GM21381 (cell line): ENCODE data around the gene RNF225.
A peak's percentile ranks its signal among the peaks of the same experiment; 100 is the strongest.
"Not testable (repeated sequence)": the region's sequence is repeated elsewhere in the genome, so short reads cannot be mapped to it uniquely, and the experiment has no call there.

Source experiments
- ATAC-seq: cut with Tn5 transposase; IDR thresholded peaks from one replicate; pipeline ENCODE4 v1.9.1; 2021; ENCODE audit warnings: mild to moderate bottlenecking, moderate library complexity; ENCODE audit not compliant: unreplicated experiment

RNF225 gene

DNA sequence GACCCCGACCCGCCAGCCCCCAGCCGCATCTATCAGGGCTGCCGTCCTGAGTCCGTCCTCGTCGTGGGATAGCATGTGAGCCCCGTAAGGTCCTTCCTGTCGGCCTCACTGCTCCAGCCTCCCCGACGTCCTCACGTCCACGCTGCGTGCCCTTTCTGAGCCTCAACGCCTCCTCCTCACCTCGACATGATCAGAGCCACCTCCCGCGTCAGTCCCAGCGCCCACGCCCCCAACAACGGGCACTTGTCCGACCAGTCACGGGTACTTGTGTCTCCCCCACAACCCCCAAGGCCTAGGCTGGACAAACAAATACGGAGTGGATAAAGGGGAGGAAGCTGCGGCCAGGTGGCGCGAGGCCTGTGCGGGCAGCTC lies 33.6 kb upstream of the RNF225 start:
- peak; percentile 15 for ATAC-seq

DNA sequence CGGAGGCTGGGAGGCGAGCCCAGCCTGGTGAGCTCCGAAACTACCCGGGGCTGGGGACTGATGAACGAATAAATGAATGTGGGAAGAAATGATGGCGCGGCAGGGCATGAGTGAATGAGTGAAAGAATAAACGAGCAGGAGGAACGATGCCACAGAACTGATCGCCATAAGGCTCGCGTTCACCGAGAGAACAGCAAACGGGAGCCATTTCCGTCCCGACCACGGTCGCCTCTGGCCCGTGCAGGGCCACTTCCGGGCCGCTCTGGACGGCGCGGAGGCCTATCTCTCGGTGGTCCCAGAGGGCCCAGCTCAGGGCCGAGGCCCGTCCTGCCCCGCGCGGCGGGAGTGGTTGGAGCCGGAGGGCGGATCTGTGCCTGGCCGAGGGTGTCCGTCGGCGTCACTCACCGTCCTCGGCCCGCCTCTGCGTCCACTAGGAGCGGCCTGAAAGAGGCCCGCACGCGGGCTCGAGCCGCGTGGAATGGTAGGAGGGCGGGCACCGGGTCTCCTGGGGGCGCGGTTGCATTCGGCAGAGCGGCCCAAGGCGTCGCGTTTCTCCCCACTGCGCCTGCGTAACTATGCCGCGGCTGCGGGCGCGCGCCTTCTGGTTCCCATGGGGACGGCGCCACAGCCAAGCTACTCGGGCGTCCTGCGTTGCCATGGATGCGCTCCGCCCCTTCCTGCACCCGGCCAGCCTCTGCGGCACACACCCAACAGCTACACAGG lies 33.0 kb upstream of the RNF225 start, which contains the start of gene ZNF497:
Gene ZNF497 (minus strand): TSS at position 480 of the 723 bp plus-strand sequence. CDS start 5,116 bp downstream, outside the sequence.
- peak; percentile 84 for ATAC-seq

DNA sequence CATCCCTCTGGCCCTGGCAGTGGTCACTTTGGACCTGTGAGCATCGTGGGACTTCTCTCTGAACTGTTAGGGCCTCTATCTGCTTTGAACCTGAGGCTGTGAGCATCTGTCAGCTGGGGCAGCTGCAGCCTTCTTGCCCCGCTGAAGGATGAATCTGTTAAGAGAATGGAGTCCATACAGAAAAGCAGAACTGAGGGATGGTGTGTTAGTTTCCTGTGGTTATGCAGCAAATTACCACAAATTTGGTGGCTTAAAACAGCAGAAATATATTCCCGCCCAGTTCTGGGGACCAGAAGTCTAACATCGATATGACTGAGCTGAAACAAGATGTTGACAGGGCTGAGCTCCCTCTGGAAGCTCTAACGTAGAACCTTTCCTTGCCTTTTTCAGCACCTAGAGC lies 31.3 kb upstream of the RNF225 start:
- no peak for ATAC-seq

DNA sequence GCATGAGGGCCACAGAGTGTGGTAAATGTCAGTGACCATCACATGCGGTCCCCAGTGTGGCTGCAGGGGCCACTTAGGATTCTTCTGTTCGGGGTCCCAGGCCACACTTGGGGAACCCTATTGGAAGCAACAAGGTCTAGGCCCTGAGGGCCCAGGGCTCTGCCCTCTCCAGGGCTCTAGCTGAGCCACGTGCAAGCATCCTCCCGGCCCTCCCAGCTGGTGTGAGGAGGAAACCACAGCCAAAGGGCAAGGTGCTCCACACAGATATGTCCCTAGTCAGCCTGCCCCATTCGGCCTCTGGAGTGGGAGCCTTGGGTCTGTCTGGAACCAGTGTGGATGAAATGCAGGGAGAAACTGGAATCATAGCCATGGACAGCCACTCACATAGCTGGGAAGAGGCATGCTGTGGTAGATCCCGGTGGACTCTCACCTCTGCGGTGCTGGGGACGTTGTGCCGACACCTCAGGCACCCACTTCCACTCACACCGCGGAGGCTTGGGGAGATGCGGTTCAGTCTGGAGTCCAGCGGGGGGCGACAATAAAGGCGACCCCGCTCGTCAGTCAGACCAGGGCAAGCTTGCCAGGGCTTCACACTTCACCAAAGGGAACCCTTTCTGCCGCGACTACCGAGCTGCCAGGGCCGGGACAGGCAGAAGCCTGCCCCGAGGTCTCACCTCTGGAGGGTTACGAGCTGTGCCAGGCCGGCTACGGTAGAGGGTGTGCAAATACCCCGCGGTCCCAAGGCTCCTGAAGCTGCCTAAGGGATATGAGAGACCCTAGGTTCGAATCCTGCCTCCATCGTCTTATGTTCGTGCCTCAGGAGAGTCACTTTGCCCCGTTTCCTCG lies 28.6 kb upstream of the RNF225 start:
- no peak for ATAC-seq

DNA sequence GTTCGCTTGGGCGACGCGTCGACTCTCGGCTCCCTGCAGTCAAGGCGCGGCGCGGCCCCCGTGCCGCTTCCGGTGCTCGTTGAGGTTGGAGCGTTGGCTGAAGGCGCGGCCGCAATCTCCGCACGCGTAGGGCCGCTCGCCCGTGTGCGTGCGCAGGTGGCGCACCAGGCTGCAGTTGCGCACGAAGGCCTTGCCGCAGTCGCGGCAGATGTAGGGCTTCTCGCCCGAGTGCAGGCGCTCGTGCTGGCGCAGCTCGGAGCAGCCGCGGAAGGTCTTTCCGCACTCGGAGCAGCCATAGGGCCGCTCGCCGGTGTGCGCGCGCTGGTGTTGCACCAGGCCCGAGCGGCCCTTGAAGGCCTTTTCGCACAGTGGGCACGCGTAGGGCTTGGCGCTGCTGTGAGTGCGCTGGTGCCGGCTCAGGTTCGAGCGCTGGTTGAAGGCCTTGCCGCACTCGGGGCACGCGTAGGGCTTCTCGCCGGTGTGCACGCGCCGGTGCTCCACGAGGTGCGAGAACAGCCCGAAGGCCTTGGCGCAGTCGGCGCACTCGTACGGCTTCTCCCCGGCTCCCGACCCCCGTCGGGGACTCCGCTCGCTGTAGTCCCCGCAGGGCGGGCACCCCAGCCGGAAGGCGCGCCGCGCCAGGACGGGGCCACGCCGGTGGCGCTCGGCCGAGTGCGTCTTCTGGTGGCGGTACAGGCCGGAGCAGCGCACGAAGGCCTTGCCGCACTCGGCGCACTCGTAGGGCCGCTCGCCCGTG lies 27.6 kb upstream of the RNF225 start:
- no peak for ATAC-seq

DNA sequence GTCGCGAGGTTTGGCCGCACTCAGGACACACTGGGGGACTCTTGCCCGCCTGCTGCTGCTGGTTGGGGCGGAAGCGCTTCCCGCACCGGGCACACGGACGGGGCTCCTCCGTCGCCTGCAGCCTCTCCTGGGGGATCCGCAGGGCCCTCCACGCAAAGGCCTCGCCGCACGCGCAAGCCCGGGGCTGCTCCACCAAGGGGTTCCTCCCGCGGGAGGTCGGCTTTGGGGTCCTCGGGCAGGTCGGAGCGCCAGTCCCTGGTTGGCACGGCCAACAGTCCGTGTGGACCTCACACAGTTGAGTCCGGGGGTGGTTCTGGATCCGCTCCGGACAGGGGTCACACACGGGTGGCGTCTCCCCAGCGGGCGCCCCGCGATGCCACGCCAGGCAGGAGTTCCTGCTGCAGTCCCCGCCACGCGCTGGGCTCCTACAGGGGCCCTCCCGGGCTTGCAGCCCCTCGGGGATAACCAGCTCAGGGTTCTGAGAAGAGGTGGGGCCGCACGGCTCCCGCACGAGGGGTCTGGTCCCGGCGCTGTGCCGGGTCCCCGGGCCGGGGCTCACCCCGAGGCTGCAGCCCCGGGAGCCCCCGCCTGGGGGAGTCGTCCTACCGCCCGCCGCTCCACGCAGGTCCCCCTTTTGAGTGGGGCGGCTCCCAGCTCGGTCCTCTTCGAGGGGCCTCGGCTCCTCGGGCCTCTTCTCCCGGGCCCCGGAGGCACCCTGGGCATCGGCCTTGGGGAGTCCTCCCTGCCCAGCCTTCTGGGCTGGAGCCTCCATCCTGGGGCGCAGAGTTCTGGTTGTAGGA lies 26.7 kb upstream of the RNF225 start:
- ATAC-seq = no peak

DNA sequence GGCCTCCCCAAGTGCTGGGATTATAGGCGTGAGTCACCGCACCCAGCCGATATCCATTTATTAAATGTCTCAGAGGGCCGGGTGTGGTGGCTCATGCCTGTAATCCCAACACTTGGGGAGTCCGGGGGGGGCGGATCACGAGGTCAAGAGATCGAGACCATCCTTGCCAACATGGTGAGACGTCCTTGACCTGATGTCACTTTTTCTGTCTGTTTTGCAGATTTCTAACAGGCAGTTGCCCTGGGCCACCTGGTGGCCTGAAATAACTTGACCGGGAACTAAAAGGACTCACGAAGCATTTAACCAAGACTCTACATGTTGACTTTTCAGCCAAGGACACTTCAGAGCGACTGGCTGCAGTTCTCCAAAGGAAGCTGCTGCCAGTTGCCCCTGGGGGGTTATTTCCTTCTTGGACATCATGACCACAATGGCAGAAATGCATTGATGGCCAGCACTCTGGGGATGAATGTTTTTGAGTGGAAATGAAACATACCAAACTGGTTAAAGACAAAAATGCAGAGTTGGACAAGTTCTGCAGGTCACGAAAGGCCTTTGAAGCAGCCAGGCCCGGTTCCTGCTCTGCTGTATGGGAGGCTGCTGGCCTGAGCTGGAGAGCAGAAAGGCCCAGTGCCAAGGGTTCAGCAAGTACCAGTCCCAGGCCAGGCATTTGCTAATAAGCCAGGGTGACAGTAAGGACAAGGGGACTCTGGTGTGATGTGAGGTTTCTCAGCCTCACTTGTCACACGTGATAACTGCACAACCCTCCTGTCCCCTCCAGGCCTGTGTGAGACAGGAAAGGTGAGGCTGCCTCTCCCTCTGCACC lies 22.9 kb upstream of the RNF225 start:
- no peak for ATAC-seq

DNA sequence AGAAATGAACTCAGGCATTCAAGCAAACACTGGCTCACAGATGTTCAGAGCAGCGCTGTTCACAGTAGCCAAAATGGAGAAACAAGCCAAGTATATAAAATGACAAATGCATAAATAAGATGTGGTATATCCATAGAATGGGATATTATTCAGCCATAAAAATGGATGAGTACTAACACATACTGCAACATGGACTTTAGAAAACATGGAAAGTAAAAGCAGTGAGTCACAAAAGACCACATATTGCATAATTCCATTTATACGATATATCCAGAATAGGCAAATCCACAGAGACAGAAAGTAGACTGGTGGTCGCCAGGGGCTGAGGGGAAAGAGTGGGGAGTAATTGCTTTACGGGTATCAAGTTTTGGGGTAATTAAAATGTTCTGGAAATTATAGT lies 21.3 kb upstream of the RNF225 start:
- no peak for ATAC-seq

DNA sequence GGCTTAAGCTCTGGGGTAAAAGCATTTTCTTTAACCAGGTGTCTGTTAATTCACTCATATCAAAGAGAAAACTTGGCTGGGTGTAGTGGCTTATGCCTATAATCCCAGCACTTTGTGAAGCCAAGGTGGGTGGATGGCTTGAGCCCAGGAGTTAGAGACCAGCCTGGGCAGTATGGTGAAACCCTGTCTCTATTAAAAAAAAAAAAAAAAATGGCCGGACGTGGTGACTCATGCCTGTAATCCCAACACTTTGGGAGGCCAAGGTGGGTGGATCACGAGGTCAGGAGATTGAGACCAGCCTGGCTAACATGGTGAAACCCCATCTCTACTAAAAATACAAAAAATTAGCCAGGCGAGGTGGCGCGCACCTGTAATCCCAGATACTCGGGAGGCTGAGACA lies 18.7 kb upstream of the RNF225 start:
- not testable (repeated sequence) for ATAC-seq

DNA sequence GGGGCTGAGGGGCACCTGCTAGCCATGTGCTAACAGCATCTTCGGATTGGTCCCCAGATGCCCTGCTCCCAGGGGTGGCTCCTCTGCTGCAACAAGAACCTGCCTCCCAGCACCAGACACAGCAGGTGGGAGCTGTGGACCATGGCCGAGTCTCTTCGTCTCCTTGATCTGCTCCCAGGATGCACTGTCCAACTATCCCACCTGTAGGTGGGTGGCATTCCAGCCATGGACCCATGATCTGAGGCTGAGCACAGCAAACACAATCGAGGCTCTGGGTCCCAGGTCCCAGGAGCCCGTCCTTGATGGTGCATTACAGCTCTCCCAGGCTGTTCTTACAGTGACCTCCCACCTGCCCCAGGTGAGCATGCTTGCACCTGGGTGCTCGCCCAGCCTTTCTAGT lies 16.2 kb upstream of the RNF225 start:
- ATAC-seq = no peak

DNA sequence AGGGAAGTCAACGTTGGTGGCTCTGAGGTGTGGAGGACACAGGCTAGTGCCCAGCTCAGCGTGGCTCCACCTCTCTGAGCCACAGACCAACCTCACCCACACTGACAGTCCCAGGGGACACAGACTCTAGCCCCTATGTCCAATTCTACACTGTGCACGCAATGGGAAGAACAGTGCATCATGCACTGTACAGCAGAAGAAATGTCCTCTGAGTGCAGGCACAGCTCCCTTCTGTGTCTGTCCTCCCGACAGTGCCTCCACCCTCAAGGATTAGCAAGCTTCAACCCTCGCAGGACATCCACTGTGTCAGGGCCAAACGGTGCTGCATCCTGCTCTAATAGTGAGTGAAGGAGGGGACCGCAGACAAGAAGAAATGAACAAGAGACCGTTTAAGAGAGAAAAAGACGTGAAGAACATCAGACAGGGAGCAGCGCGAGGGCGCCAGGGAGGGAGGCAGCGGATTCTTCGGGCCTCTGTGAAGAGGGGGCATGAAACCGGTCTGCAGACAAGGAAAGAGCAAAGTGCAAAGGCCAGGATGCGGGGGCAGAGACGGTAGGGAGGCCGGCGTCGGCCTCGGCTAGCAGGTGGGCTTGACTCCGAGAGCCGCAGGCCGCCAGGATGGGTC lies 15.3 kb upstream of the RNF225 start:
- no peak for ATAC-seq

DNA sequence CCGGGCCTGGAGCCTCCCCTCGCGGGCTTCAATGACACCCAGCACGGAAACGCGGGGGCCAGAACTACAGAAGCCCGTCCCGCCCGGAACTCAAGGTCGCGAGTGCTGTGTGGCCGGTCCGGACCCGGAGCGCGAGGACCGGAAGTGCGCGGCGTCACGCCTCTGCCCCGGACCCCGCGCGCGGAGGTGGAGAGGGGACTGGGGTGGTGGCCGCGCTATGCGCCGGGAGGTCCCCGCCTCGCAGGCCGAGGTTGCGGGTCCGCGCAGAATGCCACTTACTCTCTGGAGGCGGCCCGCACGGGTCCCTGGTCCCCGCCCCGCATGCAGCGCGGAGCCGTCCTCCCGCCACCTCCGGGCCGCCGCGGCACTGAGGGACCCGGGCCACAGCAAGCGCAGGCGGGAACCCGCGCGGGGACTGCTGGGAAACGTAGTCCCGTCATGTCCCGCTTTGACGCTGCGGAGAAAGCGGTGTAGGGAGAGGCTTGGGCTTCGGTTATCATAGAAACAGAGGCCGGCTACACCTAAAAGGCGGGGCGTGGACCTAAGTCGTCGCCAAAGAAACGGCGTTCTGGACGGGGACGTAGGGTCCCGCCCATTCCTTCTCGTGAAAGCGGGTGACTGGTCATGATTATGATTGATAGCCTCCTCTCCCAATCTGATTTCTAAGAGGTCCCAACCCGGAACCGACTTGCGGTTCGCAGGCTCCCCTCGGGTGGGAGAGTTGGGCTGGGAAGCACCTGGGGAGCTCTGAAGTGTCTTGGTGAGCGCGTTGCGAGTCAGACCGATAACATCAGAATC lies 14.6 kb upstream of the RNF225 start, which contains the start of gene ZNF837:
Gene ZNF837 (minus strand): TSS at position 369 of the 798 bp plus-strand sequence. CDS start 11,698 bp downstream, outside the sequence.
- ATAC-seq = peak; percentile 82

DNA sequence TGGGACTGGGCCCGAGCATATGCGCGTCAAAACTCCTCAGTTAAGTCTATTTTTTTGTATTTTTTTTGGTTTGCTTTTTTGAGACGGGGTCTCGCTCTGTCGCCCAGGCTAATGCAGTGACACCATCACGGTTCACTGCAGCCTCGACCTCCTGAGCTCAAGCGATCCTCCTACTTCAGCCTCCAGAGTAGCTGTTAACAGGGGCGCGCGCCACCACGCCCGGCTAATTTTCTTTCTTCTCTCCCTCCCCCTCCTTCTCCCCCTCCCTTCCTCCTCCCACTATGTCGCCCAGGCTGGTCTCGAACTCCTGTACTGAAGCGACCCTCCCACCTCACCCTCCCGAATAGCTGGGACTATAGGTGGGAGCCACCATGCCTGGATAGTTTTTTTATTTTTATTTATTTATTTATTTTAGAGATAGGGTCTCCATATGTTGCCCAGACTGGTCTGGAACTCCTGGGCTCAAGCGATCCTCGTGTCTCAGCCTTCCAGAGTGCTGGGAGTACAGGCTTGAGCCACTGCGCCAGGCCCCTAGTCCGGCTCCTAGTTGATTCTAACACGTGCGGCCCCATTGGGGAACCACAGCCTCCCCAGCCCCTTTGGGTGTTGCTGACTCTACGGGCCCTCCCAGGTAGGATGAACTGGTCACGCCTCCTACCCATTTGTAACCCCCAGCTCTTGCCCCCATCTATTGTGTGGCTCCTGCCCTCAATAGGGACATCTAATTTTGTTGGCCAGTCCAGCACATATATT lies 13.8 kb upstream of the RNF225 start:
- no peak for ATAC-seq

DNA sequence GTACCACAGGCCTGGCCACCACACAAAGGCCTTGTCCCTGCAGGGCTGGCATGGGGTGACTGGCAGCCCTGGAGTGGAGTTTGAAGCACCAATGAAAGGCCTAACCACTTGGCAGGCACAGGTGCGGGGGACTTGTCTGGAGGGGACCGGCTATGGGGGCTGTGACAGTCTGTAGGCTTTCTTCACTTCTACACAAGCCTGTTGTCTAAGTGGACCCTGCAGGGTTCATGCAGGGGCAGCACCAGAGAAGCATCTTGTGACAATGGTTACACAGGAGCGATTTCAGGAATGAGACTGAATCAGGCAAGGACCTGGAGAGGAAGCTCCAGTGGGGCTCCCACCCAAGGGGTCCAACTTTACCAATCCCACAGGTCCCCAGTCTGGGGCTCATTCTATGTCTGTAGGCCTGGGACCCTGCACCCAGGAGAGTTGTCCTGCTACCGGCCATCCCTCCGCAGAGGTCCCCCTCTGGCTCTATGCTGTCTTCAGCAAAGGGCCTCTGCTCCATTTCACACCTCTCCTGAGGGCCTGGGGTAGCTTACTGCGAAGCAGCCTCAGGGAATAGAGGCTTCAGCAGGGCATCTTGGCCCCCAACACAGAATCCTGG lies 12.4 kb upstream of the RNF225 start:
- no peak for ATAC-seq

DNA sequence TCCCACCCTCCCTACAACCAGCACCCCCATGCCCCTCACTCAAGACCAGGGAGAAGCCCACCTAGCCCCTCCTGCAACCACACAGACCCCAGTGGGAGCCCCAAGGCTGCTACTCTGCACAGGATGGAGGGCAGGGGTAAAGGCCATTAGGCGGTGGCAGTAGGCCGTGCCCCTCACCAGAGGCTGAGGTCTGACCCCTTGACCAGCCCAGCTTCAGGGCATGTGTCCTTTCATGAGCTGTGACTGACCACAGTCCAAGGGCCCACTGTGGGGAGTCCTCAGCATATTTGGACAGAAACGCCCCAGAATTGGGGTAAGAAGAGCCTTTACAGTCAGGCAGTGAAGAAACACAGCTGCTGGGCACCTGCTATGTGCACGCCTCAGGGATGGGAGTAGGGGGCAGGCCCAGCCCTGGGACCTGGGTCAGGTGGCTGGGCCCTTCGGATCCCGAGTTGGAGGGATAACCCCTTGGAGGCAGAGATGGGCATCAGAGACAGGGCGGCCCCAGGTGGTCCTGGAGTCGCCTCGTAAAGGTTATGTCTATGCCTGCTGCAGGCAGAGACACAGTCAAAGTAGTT lies 10.1 kb upstream of the RNF225 start:
- no peak for ATAC-seq

DNA sequence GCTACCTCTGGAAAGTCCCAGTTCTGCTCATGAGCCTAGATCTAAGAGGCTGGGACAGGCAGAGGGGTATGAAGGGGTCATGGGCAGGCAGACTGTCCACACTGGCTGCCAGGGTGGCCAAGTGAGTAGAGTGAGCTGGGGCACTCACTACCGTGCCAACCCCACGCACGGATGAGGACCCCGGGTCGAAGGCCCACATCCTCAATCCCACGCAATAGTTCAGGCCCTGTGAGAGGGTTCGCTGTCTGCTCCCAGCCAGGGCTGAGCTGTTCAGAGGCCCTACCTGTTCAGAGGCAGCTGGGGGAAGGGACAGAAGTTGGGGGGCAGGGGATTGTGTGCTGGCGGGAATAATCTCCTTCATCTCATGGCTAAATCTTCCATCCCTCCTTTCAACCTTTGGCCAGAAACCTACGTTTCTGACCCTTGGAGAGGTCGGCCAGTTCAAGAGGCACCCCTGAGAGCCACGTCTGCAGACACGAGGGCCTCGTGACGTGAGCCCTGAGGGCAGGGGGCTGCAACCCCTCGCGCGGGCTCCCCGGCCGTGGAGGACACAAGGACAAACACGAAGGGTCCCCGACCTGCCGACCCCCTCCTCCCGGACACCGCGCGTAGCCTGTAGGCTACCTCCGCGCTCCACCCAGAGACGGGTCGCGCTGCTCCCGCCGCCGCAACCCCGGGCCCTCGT lies 9.4 kb upstream of the RNF225 start:
- no peak for ATAC-seq
